IPS-NIHi7 (cell line): Measurements from ENCODE around the gene LETM1.

Source experiments
- DNase-seq: peaks from one replicate; pipeline ENCODE4 v3.0.0; 2012; ENCODE audit warnings: mixed read lengths; ENCODE audit errors: extremely low spot score

The LETM1 gene

GRCh38 chr4:1763070-1763549, 92.8 kb downstream of the LETM1 start:
- no peak for DNase-seq

- no peak for DNase-seq
These were observed 93.5 kb downstream of the LETM1 start for GRCh38 chr4:1762264-1763010.
